ENCODE measurements around the gene FIGN. TPM values are rescaled to one million over a fixed set of nuclear protein-coding genes. Genes with fewer than 3 reads are reported as not detected.

The FIGN gene
- total and polyA plus RNA-seq, 10 of the 15 experiments (the other 5 are each of a cell fraction or from before 2014, with no cell fraction given): under 0.01 to 0.01 TPM; not detected in 8

DNA sequence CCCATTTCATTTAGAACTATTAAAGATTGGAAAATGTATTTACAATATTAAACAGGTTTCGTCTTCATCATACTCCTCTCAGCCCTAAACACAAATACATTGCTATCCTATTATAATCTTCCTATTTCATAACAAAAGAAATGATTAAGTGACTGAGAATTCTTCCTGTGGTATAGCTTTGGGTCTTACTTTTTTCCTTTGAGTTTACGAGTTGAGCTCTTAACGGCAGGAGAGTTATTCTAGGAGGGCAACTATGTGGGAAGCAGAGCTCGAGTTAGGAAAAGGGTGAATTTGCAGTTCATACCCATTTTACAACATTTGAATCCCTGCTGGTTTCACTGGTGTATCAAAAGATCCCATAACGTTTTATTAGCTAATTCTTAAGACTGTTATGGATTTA, 105.0 kb downstream of the FIGN start:
- H4K20me1 ChIP-seq (ENCODE audit: control insufficient read depth, insufficient read depth): no peaks in the 10 kb centered on the region
- RAD21 ChIA-PET (ENCODE audit: unreplicated experiment): interaction anchor here (0.7 kb wide), 1 partner anchor 47 kb away, joined by 3 read pairs; no protein-coding TSS in a partner anchor
- in situ Hi-C loops (cut with MboI): no loop called here
- WGBS (ENCODE audit: insufficient coverage, insufficient replicate concordance, low lambda C conversion rate, missing lambda C conversion rate): 11% methylated on average over 5 of the region's 5 CpGs
- FAIRE-seq: no peak
- ATAC-seq: no peak
- no peaks in the 10 kb centered on the region for H3K36me3 ChIP-seq (ENCODE audit: control insufficient read depth in 2 of 2, insufficient read depth in 2 of 2, low read length in 1 of 2)
- DNase-seq (ENCODE audit: low read depth, low spot score): no peak
- POLR2A ChIA-PET: no interaction called here
- SMC1A ChIA-PET (ENCODE audit: uncharacterized antibody, unreplicated experiment): no interaction called here
- no peak overlapping the region for H3K9ac ChIP-seq (ENCODE audit: control insufficient read depth, insufficient read depth, low read length)
- no peak overlapping the region for H2AFZ ChIP-seq (ENCODE audit: control insufficient read depth, low read depth, low read length)
- TF ChIP-seq CEBPB (IDR thresholded peaks at IDR 0.05; ENCODE audit: borderline replicate concordance in 1 of 2, low read depth in 2 of 2, low read length in 2 of 2): no peak
- no peak for TF ChIP-seq ZSCAN29 (IDR thresholded peaks at IDR 0.05)
- TF ChIP-seq, protein P1, sequence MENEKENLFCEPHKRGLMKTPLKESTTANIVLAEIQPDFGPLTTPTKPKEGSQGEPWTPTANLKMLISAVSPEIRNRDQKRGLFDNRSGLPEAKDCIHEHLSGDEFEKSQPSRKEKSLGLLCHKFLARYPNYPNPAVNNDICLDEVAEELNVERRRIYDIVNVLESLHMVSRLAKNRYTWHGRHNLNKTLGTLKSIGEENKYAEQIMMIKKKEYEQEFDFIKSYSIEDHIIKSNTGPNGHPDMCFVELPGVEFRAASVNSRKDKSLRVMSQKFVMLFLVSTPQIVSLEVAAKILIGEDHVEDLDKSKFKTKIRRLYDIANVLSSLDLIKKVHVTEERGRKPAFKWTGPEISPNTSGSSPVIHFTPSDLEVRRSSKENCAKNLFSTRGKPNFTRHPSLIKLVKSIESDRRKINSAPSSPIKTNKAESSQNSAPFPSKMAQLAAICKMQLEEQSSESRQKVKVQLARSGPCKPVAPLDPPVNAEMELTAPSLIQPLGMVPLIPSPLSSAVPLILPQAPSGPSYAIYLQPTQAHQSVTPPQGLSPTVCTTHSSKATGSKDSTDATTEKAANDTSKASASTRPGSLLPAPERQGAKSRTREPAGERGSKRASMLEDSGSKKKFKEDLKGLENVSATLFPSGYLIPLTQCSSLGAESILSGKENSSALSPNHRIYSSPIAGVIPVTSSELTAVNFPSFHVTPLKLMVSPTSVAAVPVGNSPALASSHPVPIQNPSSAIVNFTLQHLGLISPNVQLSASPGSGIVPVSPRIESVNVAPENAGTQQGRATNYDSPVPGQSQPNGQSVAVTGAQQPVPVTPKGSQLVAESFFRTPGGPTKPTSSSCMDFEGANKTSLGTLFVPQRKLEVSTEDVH (IDR thresholded peaks at IDR 0.05; ENCODE audit: low read depth, partially characterized antibody): no peak
- TF ChIP-seq MEF2B (IDR thresholded peaks at IDR 0.05; ENCODE audit: partially characterized antibody, poor library complexity, severe bottlenecking): no peak
- TF ChIP-seq, protein P2, sequence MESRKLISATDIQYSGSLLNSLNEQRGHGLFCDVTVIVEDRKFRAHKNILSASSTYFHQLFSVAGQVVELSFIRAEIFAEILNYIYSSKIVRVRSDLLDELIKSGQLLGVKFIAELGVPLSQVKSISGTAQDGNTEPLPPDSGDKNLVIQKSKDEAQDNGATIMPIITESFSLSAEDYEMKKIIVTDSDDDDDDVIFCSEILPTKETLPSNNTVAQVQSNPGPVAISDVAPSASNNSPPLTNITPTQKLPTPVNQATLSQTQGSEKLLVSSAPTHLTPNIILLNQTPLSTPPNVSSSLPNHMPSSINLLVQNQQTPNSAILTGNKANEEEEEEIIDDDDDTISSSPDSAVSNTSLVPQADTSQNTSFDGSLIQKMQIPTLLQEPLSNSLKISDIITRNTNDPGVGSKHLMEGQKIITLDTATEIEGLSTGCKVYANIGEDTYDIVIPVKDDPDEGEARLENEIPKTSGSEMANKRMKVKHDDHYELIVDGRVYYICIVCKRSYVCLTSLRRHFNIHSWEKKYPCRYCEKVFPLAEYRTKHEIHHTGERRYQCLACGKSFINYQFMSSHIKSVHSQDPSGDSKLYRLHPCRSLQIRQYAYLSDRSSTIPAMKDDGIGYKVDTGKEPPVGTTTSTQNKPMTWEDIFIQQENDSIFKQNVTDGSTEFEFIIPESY (IDR thresholded peaks at IDR 0.05): no peak
- H3K79me2 ChIP-seq (ENCODE audit: control insufficient read depth, insufficient read depth, low read length): no peaks in the 10 kb centered on the region
- no peak overlapping the region for H3K4me2 ChIP-seq (ENCODE audit: control insufficient read depth, insufficient read depth)
- no peaks in the 10 kb centered on the region for H3K4me1 ChIP-seq (ENCODE audit: control insufficient read depth, insufficient read depth, low read length)
- H3K4me3 ChIP-seq: no peak overlapping the region
- H3K27ac ChIP-seq (ENCODE audit: control insufficient read depth, insufficient read depth): no peak overlapping the region
- intact Hi-C loops (cut with micrococcal nuclease; ENCODE audit: unreplicated experiment): no loop called here
- BruUV-seq (replicated peaks): no TSS peak
- CTCF ChIA-PET: no interaction called here
- no peaks in the 10 kb centered on the region for H3K9me3 ChIP-seq (replicated peaks; ENCODE audit: control insufficient read depth, insufficient read depth, low read length)
- H3K27me3 ChIP-seq (replicated peaks in 1 of 2; ENCODE audit: control insufficient read depth in 2 of 2, insufficient read depth in 2 of 2, low read length in 1 of 2): no peaks in the 10 kb centered on the region
